ENCODE data around the gene SDHAF2.
"Not testable (repeated sequence)": the region's sequence is repeated elsewhere in the genome, so short reads cannot be mapped to it uniquely, and the experiment has no call there.

Gene SDHAF2

DNA sequence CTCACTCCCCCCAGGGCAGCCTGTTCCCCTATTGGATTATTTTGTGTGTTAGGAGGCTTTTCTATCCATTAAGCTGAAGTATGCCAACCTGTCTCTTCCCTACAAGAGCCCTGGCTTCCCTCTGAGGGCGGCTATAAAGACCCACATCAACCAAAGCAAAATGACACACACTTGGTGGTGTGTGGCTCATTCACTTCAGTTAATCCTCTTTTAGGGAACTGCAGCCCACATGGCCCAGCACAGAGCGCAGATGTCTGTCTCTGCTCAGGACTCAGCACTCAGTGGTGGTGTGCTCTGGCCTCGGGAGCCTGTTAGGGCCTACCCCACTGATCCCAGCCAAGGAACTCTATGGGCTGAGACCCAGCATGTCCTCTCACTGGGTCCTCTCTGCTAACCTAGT is 46.4 kb downstream of the SDHAF2 start:
- no peak for DNase-seq (ENCODE audit: low read depth)

GRCh38 chr11:61477126-61477525 is 47.2 kb downstream of the SDHAF2 start:
- DNase-seq (ENCODE audit: low read depth): no peak

- peak; percentile 22 for DNase-seq (ENCODE audit: low read depth)
Measured at GRCh38 chr11:61477727-61478148, 47.8 kb downstream of the SDHAF2 start.

GRCh38 chr11:61479360-61480058 is 49.6 kb downstream of the SDHAF2 start:
- not testable (repeated sequence) for DNase-seq (ENCODE audit: low read depth)

- DNase-seq (ENCODE audit: low read depth): no peak
Measured at GRCh38 chr11:61480261-61480993, 50.5 kb downstream of the SDHAF2 start.

GRCh38 chr11:61480994-61481335 is 51.0 kb downstream of the SDHAF2 start:
- DNase-seq (ENCODE audit: low read depth): no peak

DNA sequence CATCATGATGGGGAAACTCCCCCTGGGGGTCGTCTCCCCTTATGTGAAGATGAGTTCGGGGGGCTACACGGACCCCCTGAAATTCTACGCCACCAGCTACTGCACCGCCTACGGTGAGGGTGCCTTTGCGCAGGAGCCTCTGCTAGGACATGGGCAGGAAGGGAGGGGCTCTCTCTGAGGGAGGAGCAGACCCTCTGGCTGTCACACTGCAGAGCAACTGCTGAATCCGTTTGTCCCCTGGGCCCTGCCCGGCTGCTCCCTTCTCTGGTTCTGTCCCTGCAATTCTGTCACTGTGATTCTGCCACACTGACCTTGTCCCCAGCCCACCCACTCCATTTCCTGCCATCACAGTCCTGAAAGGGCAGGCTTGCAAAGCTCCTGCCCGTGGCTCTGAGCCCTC is 51.9 kb downstream of the SDHAF2 start:
- DNase-seq (ENCODE audit: low read depth): no peak

DNA sequence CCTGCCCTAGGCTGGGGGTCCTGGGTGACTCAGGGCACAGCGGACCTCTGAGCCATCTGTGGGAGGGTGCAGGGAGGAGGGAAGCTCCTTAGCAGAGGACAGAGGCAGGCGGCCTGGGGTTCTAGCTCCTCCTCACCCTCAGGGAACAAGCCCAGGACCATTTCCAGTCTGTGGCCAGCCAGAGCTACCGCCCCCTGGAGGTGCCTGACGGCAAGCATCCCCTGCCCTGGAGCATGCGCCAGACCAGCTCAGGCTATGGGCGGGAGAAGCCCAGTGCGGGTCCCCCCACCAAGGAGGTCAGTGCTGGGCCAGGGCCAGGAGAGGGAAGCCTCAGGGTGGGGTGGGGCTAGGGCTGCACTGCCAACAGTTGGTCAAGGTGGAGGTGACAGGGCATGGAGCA is 52.6 kb downstream of the SDHAF2 start:
- no peak for DNase-seq (ENCODE audit: low read depth)

DNA sequence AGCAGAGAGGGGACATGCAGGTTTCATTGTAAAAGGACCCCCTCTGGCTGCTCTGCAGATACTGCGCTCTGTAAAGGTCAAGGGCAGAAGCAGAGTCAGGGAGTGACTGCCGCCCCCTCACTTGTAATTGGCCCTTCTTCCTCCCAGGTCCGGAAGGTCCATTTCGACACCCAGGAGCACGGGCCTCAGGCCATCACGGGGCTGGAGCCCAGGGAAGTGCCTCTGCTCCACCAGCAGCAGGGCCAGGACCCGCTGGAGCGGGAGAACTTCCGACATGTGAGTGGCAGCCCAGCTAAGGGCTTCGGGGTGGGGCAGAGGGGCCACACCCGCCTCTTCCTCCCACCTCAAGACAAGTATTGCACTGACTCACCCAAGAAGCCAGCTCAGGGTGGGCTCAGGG is 54.6 kb downstream of the SDHAF2 start:
- no peak for DNase-seq (ENCODE audit: low read depth)

- DNase-seq (ENCODE audit: low read depth): no peak
Measured at GRCh38 chr11:61485080-61485479, 55.2 kb downstream of the SDHAF2 start.

DNA sequence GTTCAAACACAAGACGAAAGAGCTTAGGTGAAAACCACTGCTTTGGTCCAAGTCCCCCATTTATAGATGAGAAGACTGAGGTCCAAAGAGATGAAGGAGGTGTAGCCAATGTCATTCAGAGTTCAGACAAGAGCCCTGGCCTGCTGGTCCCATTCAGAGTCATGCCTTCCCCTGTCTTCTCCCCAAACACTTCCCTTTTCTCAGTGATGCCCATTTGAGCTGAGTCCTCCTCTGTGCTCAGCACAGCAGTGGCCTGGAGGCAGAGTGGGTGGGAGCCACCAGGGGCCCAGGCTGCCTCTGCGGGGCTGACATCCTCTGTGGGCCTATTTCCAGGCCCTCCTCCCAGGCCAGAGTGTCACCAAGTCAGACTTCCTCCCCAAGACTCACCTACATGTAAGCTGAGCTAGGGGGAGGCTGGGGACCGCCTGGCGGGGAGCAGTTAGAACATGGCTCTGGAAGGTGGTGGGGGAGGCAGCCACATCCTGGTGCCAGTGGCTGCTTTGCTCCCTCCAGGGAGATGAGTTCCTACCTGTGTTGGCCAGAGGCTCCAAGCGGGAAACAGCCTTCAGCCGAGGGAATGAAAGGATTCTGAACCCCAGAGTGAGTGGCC is 56.2 kb downstream of the SDHAF2 start:
- no peak for DNase-seq (ENCODE audit: low read depth)

DNA sequence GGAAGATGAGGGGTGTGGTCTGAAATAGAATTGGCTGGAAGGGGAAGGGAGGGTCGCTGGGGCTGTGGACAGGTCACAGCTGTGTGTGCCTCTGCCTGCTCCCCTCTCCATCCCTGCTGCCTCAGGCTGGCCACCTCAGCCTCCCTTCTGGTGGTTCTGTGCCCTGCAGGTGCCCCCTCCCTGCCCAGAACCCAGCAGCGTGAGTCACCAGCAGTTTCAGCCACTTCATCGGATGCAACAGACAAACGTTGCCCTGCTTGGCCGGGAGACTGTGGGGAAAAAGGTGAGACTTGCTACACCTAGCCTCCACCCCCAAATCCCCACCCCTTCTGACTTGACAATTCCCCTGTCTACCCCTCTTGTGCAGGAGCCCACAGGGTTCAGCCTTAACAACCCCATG is 56.9 kb downstream of the SDHAF2 start:
- DNase-seq (ENCODE audit: low read depth): no peak

- DNase-seq (ENCODE audit: low read depth): no peak
Measured at GRCh38 chr11:61487342-61488025, 57.6 kb downstream of the SDHAF2 start.

DNA sequence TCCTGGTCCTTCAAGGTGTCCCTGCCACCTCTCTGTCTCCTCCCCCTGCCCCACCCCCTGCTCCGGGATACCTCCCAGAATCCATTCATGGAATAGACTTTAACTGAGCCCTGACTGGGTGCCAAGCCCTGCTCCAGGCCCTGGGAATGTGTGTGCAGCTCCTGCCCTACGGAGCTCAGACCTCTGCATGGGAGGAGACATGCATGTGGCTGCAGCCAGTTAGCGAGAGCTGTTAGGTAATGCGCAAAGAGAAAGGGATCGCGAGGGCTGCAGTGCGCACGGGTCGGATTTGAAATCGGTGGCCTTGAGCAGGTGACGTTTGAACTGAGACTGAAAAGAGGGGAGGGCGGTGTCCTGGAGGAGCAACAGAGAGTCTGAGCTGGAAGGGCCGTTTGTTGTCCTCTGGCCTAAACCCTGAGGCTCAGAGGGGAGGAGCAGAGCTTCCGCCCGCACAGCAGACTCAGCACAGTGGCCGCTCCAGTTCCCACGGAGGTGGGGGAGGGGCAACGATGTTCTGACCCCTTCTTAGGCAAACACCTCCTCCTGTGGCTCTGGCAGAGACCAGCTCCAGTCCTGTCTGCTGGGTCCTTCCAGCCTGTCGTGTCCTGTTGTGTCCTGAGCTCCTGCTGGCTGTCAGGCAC is 58.8 kb downstream of the SDHAF2 start:
- no peak for DNase-seq (ENCODE audit: low read depth)

DNA sequence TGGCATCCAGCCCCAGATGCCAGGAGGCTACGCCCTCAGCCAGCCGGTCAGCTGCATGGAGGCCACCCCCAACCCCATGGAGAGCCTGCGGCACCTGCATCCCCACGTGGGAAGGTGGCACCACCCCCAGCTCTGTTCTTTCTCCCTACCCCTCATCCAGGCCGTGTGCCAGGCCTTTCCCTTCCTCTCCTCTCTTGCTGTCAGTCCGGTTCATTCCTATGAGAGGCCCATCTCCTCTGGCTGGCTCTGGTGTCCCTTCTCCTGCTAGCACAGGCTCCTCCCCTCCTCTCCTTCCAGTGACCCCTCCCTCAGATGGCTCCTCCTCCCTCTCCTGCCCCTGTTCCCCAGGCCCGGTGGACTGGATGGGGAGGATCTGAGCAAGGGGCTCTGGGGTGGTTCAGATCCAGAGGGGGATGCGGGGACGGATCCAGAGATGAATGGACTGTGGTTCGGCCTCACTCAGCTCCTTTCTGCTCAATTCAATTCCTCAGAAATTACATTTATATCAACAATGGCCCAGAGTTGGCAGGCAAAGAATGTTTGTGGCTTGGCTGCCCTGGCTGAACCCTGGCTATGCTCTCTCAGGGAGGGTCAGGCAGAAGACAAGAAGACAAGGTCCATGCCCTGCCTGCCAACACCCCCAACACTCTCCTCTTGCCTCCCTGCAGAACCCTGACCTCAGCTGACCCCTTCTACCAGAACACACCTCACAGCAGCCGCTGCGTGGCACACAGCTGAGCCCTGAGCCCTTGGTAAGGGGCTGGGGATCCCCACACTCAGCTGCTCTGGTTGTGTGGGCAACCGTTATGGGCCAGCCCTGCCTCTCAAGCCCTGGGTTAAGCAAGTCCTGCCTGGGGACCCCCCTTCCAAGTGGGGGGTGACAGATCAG is 60.2 kb downstream of the SDHAF2 start:
- DNase-seq (ENCODE audit: low read depth): no peak

- DNase-seq (ENCODE audit: low read depth): no peak
Measured at GRCh38 chr11:61491736-61492395, 61.9 kb downstream of the SDHAF2 start.

DNA sequence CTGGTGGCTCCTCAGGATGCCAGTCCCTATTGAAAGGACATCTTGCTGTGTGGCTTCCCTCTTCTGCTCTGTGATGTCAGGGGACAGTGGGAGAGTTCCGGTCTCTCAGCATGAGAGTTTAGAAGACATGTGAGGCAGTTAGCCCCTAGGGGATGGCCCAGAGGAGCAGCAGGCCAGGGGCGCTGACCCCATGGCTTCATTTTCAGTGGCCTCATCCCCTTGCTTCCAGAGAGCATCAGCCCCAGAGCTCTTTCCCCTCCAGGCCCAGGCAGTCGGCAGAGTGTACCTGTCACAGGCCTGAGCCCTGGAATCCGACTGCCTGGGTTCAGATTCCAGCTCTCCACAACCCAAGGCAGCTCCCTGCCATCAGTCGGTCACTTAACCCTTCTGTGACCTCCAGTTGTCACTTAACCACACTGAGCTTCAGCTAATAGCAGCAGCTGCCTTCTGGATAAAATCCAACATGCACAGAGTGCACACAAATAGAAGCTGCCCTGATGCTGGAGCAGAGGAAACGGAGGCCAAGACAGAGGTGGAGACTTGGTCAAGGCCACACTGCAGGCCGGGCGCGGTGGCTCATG is 64.5 kb downstream of the SDHAF2 start:
- no peak for DNase-seq (ENCODE audit: low read depth)

- DNase-seq (ENCODE audit: low read depth): no peak
Measured at GRCh38 chr11:61495801-61496601, 66.1 kb downstream of the SDHAF2 start.
